Measurements from ENCODE around the gene TBL1XR1.

TBL1XR1 gene

DNA sequence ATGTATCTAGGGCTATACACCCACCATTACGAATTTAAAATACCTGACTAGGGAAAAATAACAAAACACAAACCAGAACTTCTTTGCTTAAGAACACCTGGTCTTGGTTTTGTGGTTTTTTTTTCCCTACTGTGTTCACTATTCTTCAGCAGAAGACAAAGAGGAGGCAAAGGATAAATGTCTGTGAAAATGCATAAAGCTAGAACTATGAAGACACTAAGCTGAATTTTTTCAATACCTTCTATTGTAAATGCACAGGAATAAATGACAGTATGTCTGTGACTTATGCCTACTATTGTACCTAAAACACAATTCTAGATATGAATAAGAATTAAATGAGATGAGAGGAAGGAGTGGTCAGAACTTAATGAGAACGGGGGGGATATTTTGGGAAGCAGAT, 86.9 kb downstream of the TBL1XR1 start:
- no peak overlapping the region for H2AK5ac ChIP-seq (ENCODE audit: low read length, severe bottlenecking)
- no peak for DNase-seq
- H3K9me3 ChIP-seq (ENCODE audit: control insufficient read depth, low read length) = no peaks in the 10 kb centered on the region
- no peak overlapping the region for H4K8ac ChIP-seq (ENCODE audit: low read length)
- H2AFZ ChIP-seq (ENCODE audit: low read depth, low read length) = no peak overlapping the region
- no peak overlapping the region for H2BK12ac ChIP-seq (ENCODE audit: low read length in 2 of 2)
- no peak overlapping the region for H3K14ac ChIP-seq (ENCODE audit: low read length in 2 of 2)
- no peak overlapping the region for H2BK15ac ChIP-seq (ENCODE audit: low read depth, poor library complexity, severe bottlenecking)
- no peak overlapping the region for H2BK120ac ChIP-seq (ENCODE audit: low read depth, low read length)
- no peak overlapping the region for H4K91ac ChIP-seq (ENCODE audit: low read length)
- no peak overlapping the region for H3K4ac ChIP-seq (ENCODE audit: low read depth in 1 of 2, low read length in 2 of 2)
- no peaks in the 10 kb centered on the region for H3K27me3 ChIP-seq (ENCODE audit: control insufficient read depth in 1 of 2, insufficient read depth in 1 of 2, low read length in 2 of 2)
- no peak overlapping the region for H3K4me3 ChIP-seq (ENCODE audit: insufficient read depth in 1 of 2, low read depth in 1 of 2, low read length in 2 of 2)
- no peak overlapping the region for H3K27ac ChIP-seq (ENCODE audit: low read length, poor library complexity, severe bottlenecking)
- 100% methylated on average over 1 of the region's 2 CpGs for WGBS
- no peak overlapping the region for H3K23ac ChIP-seq (ENCODE audit: low read length in 2 of 2)
- peaks cover 11% of the 10 kb centered on the region for H3K4me1 ChIP-seq (ENCODE audit: control insufficient read depth, insufficient read depth, low read depth, low read length)
- no peak overlapping the region for H3K18ac ChIP-seq (ENCODE audit: low read depth in 1 of 2, low read length in 2 of 2)
- H2BK5ac ChIP-seq (ENCODE audit: low read depth, low read length, poor library complexity, severe bottlenecking) = no peak overlapping the region
- H3K4me2 ChIP-seq (ENCODE audit: low read length, poor library complexity, severe bottlenecking) = no peak overlapping the region
- peaks cover 3% of the 10 kb centered on the region in 2 experiments for H3K36me3 ChIP-seq (ENCODE audit: control insufficient read depth in 1 of 2, insufficient read depth in 2 of 2, low read depth in 1 of 2, low read length in 2 of 2)
- H3K79me1 ChIP-seq (replicated peaks; ENCODE audit: low read length, poor library complexity, severe bottlenecking) = peaks cover 3% of the 10 kb centered on the region
- H3K9ac ChIP-seq (ENCODE audit: low read length) = no peak overlapping the region

GRCh38 chr3:177109688-177110330, 87.5 kb downstream of the TBL1XR1 start:
- Histone ChIP-seq H3K23ac (ENCODE audit: low read length in 2 of 2) (no peak overlapping the region), H3K14ac (ENCODE audit: low read length in 2 of 2) (no peak overlapping the region), H2BK5ac (ENCODE audit: low read depth, low read length, poor library complexity, severe bottlenecking) (no peak overlapping the region), H3K9me3 (ENCODE audit: control insufficient read depth, low read length) (no peaks in the 10 kb centered on the region), H2BK12ac (ENCODE audit: low read length in 2 of 2) (no peak overlapping the region), H3K4me3 (ENCODE audit: insufficient read depth in 1 of 2, low read depth in 1 of 2, low read length in 2 of 2) (no peak overlapping the region), H3K27ac (ENCODE audit: low read length, poor library complexity, severe bottlenecking) (no peak overlapping the region), H3K27me3 (ENCODE audit: control insufficient read depth in 1 of 2, insufficient read depth in 1 of 2, low read length in 2 of 2) (no peaks in the 10 kb centered on the region), H2BK120ac (ENCODE audit: low read depth, low read length) (no peak overlapping the region), H2AFZ (ENCODE audit: low read depth, low read length) (no peak overlapping the region), H3K9ac (ENCODE audit: low read length) (no peak overlapping the region), H3K4me1 (ENCODE audit: control insufficient read depth, insufficient read depth, low read depth, low read length) (peaks cover 10% of the 10 kb centered on the region), H2BK15ac (ENCODE audit: low read depth, poor library complexity, severe bottlenecking) (no peak overlapping the region), H3K18ac (ENCODE audit: low read depth in 1 of 2, low read length in 2 of 2) (no peak overlapping the region), H3K4me2 (ENCODE audit: low read length, poor library complexity, severe bottlenecking) (no peak overlapping the region), H3K36me3 (ENCODE audit: control insufficient read depth in 1 of 2, insufficient read depth in 2 of 2, low read depth in 1 of 2, low read length in 2 of 2) (peaks cover 3% of the 10 kb centered on the region in 2 experiments), H3K79me1 (replicated peaks; ENCODE audit: low read length, poor library complexity, severe bottlenecking) (peaks cover 3% of the 10 kb centered on the region), H2AK5ac (ENCODE audit: low read length, severe bottlenecking) (no peak overlapping the region), H3K4ac (ENCODE audit: low read depth in 1 of 2, low read length in 2 of 2) (no peak overlapping the region), H4K91ac (ENCODE audit: low read length) (no peak overlapping the region), H4K8ac (ENCODE audit: low read length) (no peak overlapping the region)
- WGBS = 95% methylated on average over 5 of the region's 5 CpGs
- DNase-seq = no peak

DNA sequence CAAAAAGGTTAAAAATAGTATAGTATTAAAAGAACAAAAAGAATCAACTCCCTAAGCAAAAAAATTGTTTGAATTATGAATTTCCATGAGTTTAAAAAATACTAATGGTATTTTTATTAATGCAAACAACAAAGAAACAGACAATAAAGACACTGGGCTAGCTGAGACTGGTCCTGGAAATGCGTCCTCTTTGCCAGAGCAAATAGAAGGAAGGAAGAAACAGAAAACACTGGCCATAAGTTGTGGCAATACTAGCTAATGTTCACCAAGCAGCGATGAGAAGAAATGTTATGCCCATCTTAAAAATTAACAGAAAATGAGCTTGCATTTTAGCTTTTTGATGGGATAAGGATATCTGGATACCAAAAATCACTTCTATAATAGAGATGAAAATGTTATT, 88.6 kb downstream of the TBL1XR1 start:
- 94% methylated on average over 2 of the region's 2 CpGs for WGBS
- DNase-seq = no peak

GRCh38 chr3:177107461-177108239, 89.6 kb downstream of the TBL1XR1 start:
- no peak overlapping the region for H3K4me2 ChIP-seq (ENCODE audit: low read length, poor library complexity, severe bottlenecking)
- peaks cover 3% of the 10 kb centered on the region for H3K79me1 ChIP-seq (replicated peaks; ENCODE audit: low read length, poor library complexity, severe bottlenecking)
- no peak overlapping the region for H3K27ac ChIP-seq (ENCODE audit: low read length, poor library complexity, severe bottlenecking)
- H2BK120ac ChIP-seq (ENCODE audit: low read depth, low read length) = no peak overlapping the region
- WGBS = 96% methylated on average over 6 of the region's 6 CpGs
- no peak overlapping the region for H2AFZ ChIP-seq (ENCODE audit: low read depth, low read length)
- H4K91ac ChIP-seq (ENCODE audit: low read length) = no peak overlapping the region
- H2BK5ac ChIP-seq (ENCODE audit: low read depth, low read length, poor library complexity, severe bottlenecking) = no peak overlapping the region
- no peak overlapping the region for H3K14ac ChIP-seq (ENCODE audit: low read length in 2 of 2)
- H3K36me3 ChIP-seq (ENCODE audit: control insufficient read depth in 1 of 2, insufficient read depth in 2 of 2, low read depth in 1 of 2, low read length in 2 of 2) = peaks cover 1 to 3% of the 10 kb centered on the region in 2 experiments
- H3K4me3 ChIP-seq (ENCODE audit: insufficient read depth in 1 of 2, low read depth in 1 of 2, low read length in 2 of 2) = no peak overlapping the region
- H2BK15ac ChIP-seq (ENCODE audit: low read depth, poor library complexity, severe bottlenecking) = no peak overlapping the region
- no peak overlapping the region for H3K18ac ChIP-seq (ENCODE audit: low read depth in 1 of 2, low read length in 2 of 2)
- no peak overlapping the region for H2BK12ac ChIP-seq (ENCODE audit: low read length in 2 of 2)
- H3K4me1 ChIP-seq (ENCODE audit: control insufficient read depth, insufficient read depth, low read depth, low read length) = peaks cover 8% of the 10 kb centered on the region
- DNase-seq = no peak
- H3K9ac ChIP-seq (ENCODE audit: low read length) = no peak overlapping the region
- H3K23ac ChIP-seq (ENCODE audit: low read length in 2 of 2) = no peak overlapping the region
- H4K8ac ChIP-seq (ENCODE audit: low read length) = no peak overlapping the region
- H3K27me3 ChIP-seq (ENCODE audit: control insufficient read depth in 1 of 2, insufficient read depth in 1 of 2, low read length in 2 of 2) = no peaks in the 10 kb centered on the region
- H2AK5ac ChIP-seq (ENCODE audit: low read length, severe bottlenecking) = no peak overlapping the region
- H3K4ac ChIP-seq (ENCODE audit: low read depth in 1 of 2, low read length in 2 of 2) = no peak overlapping the region
- no peaks in the 10 kb centered on the region for H3K9me3 ChIP-seq (ENCODE audit: control insufficient read depth, low read length)

More for the DNA sequence above, 88.6 kb downstream of the TBL1XR1 start:
- no peak overlapping the region for H2BK15ac ChIP-seq (ENCODE audit: low read depth, poor library complexity, severe bottlenecking)
- H3K27me3 ChIP-seq (ENCODE audit: control insufficient read depth in 1 of 2, insufficient read depth in 1 of 2, low read length in 2 of 2) = no peaks in the 10 kb centered on the region
- H3K14ac ChIP-seq (ENCODE audit: low read length in 2 of 2) = no peak overlapping the region
- H3K4me3 ChIP-seq (ENCODE audit: insufficient read depth in 1 of 2, low read depth in 1 of 2, low read length in 2 of 2) = no peak overlapping the region
- no peak overlapping the region for H2AK5ac ChIP-seq (ENCODE audit: low read length, severe bottlenecking)
- H2BK12ac ChIP-seq (ENCODE audit: low read length in 2 of 2) = no peak overlapping the region
- no peak overlapping the region for H3K4me2 ChIP-seq (ENCODE audit: low read length, poor library complexity, severe bottlenecking)
- H3K36me3 ChIP-seq (ENCODE audit: control insufficient read depth in 1 of 2, insufficient read depth in 2 of 2, low read depth in 1 of 2, low read length in 2 of 2) = peaks cover 3% of the 10 kb centered on the region in 2 experiments
- H2BK5ac ChIP-seq (ENCODE audit: low read depth, low read length, poor library complexity, severe bottlenecking) = no peak overlapping the region
- H3K79me1 ChIP-seq (replicated peaks; ENCODE audit: low read length, poor library complexity, severe bottlenecking) = peaks cover 3% of the 10 kb centered on the region
- no peaks in the 10 kb centered on the region for H3K9me3 ChIP-seq (ENCODE audit: control insufficient read depth, low read length)
- H3K23ac ChIP-seq (ENCODE audit: low read length in 2 of 2) = no peak overlapping the region
- H4K91ac ChIP-seq (ENCODE audit: low read length) = no peak overlapping the region
- no peak overlapping the region for H3K4ac ChIP-seq (ENCODE audit: low read depth in 1 of 2, low read length in 2 of 2)
- H3K4me1 ChIP-seq (ENCODE audit: control insufficient read depth, insufficient read depth, low read depth, low read length) = peaks cover 10% of the 10 kb centered on the region
- no peak overlapping the region for H3K27ac ChIP-seq (ENCODE audit: low read length, poor library complexity, severe bottlenecking)
- H2BK120ac ChIP-seq (ENCODE audit: low read depth, low read length) = no peak overlapping the region
- H3K9ac ChIP-seq (ENCODE audit: low read length) = no peak overlapping the region
- H3K18ac ChIP-seq (ENCODE audit: low read depth in 1 of 2, low read length in 2 of 2) = no peak overlapping the region
- H4K8ac ChIP-seq (ENCODE audit: low read length) = no peak overlapping the region
- no peak overlapping the region for H2AFZ ChIP-seq (ENCODE audit: low read depth, low read length)
